Mesothelial cell of epicardium (in vitro differentiated cells): Measurements from ENCODE around the gene TBC1D4. TPM values are rescaled to one million over a fixed set of nuclear protein-coding genes. Genes with fewer than 3 reads are reported as not detected.

ENCODE experiments used
- DNase-seq, 2 experiments: peaks; one replicate each; pipeline ENCODE4 v3.0.0; 2021; ENCODE audit warnings: low spot score in 2 of 2; ENCODE audit not compliant: unreplicated experiment in 2 of 2
- H3K27ac Mint-ChIP-seq: 2 replicates; pipeline ENCODE4 v1.8.0; 2021; ENCODE audit warnings: mixed read lengths
- H3K27me3 Mint-ChIP-seq: 2 replicates; pipeline ENCODE4 v1.8.0; 2021; ENCODE audit warnings: low read depth, mixed read lengths
- H3K36me3 Mint-ChIP-seq: 2 replicates; pipeline ENCODE4 v1.8.0; 2021; ENCODE audit warnings: mixed read lengths
- H3K4me1 Mint-ChIP-seq: 2 replicates; pipeline ENCODE4 v1.8.0; 2021; ENCODE audit warnings: mixed read lengths
- H3K4me3 Mint-ChIP-seq: 2 replicates; pipeline ENCODE4 v1.8.0; 2021; ENCODE audit warnings: mild to moderate bottlenecking, moderate library complexity, mixed read lengths
- H3K9me3 Mint-ChIP-seq: 2 replicates; pipeline ENCODE4 v1.8.0; 2021; ENCODE audit warnings: mixed read lengths
- total RNA-seq: library from RNA; stranded (reverse); gene quantifications from 3 replicates; pipeline ENCODE4 v1.2.1, GENCODE V29; 2021
- TF ChIP-seq, protein P1 (sequence below): fragments of 200-600 bp; sonication (generic); IDR thresholded peaks from one replicate; pipeline ENCODE4 v1.5.0; 2021; ENCODE audit warnings: antibody characterized with exemption; ENCODE audit not compliant: unreplicated experiment

The TBC1D4 gene
- total RNA-seq, 1 donor from 2014 or later: 20.5 TPM

DNA sequence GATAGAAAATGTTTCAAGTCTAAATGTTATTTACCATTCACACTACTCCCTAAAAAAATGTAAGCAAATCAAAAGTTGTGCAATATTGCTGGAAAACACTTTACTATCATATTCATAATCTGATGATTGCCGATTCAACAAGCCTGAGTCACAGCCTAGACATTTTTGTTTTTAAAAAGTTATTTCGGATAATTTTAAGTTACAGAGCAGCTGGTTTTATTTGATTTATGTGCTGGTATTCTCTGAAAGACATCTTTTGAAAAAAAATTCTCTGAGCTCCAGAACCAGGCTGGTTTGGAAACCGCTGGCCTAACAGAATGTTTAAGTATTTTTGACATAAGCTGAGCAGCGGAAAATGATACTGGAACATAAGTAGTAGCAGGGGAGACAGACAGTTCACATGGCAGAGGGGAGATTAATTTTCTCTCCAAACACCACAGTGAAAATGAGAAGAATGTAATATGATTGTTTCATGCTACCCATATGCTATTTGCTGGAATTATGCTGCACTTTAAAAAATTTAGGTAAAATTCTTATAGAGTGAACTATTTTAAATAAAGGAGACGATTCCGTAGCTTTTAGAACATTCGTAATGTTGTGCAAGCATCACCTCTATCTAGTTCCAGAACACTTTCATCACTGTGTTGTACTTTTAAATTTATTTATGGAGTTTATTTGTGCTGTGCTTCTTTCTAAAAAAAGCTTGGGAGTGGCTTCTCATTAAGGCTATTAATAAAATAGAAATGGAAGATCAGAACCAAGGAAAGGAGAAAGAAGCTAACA is 36.1 kb downstream of the TBC1D4 start:
- H3K9me3 Mint-ChIP-seq: no peaks in the 10 kb centered on the region
- H3K4me1 Mint-ChIP-seq: peaks cover 10% of the 10 kb centered on the region
- TF ChIP-seq, protein P1, sequence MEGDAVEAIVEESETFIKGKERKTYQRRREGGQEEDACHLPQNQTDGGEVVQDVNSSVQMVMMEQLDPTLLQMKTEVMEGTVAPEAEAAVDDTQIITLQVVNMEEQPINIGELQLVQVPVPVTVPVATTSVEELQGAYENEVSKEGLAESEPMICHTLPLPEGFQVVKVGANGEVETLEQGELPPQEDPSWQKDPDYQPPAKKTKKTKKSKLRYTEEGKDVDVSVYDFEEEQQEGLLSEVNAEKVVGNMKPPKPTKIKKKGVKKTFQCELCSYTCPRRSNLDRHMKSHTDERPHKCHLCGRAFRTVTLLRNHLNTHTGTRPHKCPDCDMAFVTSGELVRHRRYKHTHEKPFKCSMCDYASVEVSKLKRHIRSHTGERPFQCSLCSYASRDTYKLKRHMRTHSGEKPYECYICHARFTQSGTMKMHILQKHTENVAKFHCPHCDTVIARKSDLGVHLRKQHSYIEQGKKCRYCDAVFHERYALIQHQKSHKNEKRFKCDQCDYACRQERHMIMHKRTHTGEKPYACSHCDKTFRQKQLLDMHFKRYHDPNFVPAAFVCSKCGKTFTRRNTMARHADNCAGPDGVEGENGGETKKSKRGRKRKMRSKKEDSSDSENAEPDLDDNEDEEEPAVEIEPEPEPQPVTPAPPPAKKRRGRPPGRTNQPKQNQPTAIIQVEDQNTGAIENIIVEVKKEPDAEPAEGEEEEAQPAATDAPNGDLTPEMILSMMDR: no peak
- DNase-seq: no peak
- H3K36me3 Mint-ChIP-seq: no peaks in the 10 kb centered on the region
- no peak overlapping the region for H3K27ac Mint-ChIP-seq
- no peaks in the 10 kb centered on the region for H3K27me3 Mint-ChIP-seq
- no peak overlapping the region for H3K4me3 Mint-ChIP-seq

GRCh38 chr13:75444016-75444415 is 38.0 kb downstream of the TBC1D4 start:
- H3K9me3 Mint-ChIP-seq: no peaks in the 10 kb centered on the region
- no peak overlapping the region for H3K4me3 Mint-ChIP-seq
- no peak overlapping the region for H3K27ac Mint-ChIP-seq
- TF ChIP-seq, protein P1: no peak
- no peaks in the 10 kb centered on the region for H3K27me3 Mint-ChIP-seq
- DNase-seq: no peak
- peaks cover 15% of the 10 kb centered on the region for H3K4me1 Mint-ChIP-seq
- no peaks in the 10 kb centered on the region for H3K36me3 Mint-ChIP-seq

DNA sequence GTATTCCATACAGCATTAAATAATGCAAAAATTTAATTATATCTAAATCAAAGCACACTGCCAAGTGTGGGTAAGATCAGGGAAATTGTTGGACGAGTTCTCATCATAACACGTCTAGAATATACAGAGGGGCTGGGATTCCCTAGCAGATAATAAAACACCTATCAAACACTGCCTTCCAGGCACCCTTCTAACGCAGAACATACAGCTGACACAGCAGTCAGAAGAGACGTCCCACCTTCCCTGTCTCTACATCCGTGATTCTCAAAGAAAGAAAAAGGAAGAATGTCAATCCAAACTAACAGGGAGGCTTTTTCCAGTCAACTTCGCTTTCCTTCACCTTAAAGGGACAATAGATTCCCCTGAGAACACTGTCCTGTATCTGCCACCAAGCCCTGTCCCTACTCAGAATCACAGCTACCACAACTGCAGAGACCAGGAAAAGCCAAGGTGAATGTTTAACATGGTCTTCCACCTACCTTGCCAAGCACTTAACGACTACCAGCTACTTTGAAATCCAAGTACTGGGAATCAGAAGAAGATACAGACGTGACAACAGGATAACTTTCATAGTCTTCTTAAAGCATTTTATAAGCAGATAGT is 38.5 kb downstream of the TBC1D4 start:
- TF ChIP-seq, protein P1: no peak
- Mint-ChIP-seq H3K4me1 (peaks cover 18% of the 10 kb centered on the region), H3K27me3 (no peaks in the 10 kb centered on the region), H3K9me3 (no peaks in the 10 kb centered on the region), H3K36me3 (no peaks in the 10 kb centered on the region), H3K4me3 (no peak overlapping the region), H3K27ac (no peak overlapping the region)
- DNase-seq: no peak

GRCh38 chr13:75442736-75443234 is 39.2 kb downstream of the TBC1D4 start:
- Mint-ChIP-seq H3K9me3 (no peaks in the 10 kb centered on the region), H3K27me3 (no peaks in the 10 kb centered on the region), H3K4me1 (peaks cover 24% of the 10 kb centered on the region), H3K4me3 (no peak overlapping the region), H3K27ac (no peak overlapping the region), H3K36me3 (no peaks in the 10 kb centered on the region)
- TF ChIP-seq, protein P1: no peak
- no peak for DNase-seq

GRCh38 chr13:75440100-75440499 is 41.9 kb downstream of the TBC1D4 start:
- no peak overlapping the region for H3K27ac Mint-ChIP-seq
- TF ChIP-seq, protein P1: no peak
- H3K4me3 Mint-ChIP-seq: no peak overlapping the region
- H3K27me3 Mint-ChIP-seq: no peaks in the 10 kb centered on the region
- H3K9me3 Mint-ChIP-seq: no peaks in the 10 kb centered on the region
- no peak for DNase-seq
- peaks cover 24% of the 10 kb centered on the region for H3K4me1 Mint-ChIP-seq
- no peaks in the 10 kb centered on the region for H3K36me3 Mint-ChIP-seq
